Putamen (tissue), 1 donor: Measurements from ENCODE around the gene SDF2.
A peak's percentile ranks its signal among the peaks of the same experiment; 100 is the strongest.

ENCODE experiments used
- DNase-seq: peaks from one replicate; pipeline ENCODE4 v3.0.0-alpha.2; 2016; ENCODE audit warnings: low spot score

The SDF2 gene

DNA sequence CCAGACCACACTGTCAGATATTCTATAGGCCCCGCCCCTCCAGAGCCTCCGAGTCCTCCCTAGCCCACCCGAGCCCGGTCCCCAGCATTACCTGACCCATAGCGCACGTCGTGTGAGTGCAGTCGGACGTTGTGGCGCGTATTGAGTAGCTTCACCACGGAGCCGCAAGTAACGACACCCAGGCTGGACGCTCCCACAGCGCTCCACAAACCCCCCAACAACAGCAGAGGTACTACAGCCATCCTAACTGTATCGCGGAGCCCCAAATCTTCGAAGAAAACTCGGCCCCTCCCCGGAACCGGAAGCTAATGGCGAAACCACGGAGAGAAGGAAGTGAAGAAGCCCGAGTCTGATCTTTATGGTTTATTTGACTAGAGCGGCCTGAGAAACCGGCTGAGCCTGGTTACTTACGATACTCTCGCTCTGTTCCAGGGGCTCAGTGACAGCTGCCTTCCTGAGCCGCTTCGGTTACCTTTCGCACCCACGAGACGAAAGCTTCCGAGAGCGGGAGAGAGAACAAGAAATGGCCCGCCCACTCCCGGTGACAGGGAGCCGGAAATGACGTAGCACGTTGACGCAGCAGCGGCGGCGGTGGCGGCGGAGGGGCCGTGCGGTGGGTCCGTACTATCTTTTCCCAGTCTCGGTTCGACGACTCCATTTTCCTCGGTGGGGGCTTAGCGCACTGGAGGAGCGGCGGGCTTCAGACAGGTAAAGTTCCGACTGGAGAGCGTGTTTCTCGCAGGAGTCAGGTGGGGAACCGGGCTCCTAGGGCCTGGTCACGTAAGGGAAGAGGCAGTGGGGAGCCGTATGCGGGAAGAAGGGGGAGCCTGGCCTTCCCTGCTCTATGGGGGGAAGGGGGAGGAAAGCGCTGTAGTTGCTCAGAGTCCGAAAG is at the start of gene SDF2, which contains the start of gene SUPT6H:
SDF2 (minus strand) TSS at position 272 of the 892 bp plus-strand sequence; CDS start at position 242, 30 bp downstream.
SUPT6H (plus strand) TSS at position 571 of the 892 bp plus-strand sequence. CDS start 11,197 bp downstream, outside the sequence.
- DNase-seq = peak; percentile 93

DNA sequence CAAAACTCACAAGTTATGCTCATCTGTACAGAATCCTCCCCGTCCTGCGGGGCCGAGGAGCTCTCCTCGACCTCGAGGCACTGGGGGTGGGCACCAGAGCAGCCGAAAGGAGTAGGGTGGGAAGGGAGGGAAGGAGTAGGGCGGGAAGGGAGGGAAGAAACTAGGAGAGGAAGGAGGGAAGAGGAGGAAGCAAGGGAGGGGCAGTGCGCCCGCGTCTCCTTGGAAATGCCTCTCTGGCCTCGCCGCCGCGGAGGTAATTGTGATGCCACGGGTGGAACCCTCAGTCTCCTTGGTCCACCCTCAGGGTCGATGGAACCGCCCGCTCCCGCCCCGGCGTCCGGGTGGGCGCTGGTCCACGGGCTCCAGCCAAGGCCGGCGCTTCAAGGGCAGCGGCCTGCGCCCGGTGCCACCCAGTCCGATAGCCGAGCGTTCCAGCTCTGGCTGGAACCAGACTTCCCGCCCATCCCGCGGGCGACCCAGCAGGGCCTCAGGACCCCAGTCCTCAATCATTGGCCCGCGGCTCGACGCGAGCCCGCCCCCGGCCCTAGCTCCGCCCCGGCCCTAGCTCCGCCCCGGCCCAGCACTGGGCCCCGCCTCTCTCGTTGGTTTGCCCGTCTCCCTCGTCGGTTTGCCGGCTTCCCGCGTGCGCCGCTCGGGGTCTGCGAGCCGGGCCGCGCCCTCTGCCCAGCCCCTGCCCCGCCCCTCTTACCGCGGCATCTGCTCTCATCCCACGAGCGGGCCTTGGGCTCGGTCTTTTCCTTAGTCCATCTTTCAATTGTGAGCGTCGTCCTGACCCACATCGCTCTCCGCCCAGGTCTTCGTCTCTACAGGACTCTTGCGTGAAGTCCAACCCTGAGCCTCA is 49.4 kb upstream of the SDF2 start:
- DNase-seq = peak; percentile 79

DNA sequence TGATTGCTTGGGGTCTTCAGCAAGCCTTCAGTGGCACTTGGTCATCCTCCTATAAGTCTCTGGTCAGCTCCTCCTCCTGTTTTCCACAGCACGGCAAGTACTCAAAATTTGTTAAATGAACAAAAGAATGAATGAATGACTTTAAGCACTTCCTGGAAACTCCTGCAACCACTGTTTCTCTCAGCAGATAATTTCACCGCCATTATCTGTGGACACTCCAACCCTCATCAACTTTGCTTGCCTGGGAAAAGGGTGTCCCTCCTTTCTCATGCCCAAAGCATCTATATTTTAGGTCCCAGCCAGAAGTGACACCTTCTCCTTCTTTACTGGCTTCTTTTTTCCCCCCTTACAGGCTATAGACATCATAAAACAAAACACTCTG is 45.6 kb upstream of the SDF2 start:
- no peak for DNase-seq

DNA sequence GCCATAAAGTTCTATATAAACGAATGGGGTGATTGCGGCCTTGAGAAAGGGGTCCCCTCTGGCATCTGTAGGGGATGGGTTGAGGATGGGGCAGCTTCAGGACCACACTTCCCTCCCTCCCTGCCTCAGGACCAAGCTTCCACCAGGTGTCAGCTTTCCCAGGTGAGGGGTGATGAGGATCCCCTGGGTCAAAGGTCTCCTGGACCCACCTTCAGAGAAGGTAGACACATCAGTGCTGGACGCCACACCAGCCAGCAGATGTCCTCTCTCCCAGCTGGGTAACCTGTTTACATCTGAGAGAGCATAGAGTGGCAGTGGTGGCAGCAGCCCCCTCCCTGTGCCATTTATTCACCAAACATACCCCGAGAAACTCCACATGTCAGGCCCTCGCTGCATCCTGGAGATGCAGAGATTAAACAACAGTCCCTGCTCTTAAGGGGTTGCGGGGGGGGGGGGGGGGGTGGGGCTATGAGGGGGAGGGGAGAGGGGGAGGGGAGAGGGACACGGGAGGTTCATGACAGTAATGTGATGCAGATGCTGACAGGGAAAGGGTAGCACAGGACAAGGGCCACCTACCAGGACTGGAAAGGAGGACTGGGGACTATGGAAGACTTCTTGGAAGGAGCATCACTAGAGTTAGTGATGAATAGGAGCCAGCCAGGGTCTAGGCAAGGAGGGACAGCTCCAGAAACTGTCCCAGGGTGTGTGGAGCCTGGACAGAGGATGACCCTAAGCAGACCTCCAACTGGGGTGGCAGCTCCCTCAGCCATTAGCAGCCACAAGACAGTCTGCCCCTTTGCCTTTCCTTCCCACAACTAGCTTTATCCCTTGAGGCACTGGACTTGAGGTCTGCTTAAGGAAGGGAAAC is 45.0 kb upstream of the SDF2 start:
- no peak for DNase-seq

DNA sequence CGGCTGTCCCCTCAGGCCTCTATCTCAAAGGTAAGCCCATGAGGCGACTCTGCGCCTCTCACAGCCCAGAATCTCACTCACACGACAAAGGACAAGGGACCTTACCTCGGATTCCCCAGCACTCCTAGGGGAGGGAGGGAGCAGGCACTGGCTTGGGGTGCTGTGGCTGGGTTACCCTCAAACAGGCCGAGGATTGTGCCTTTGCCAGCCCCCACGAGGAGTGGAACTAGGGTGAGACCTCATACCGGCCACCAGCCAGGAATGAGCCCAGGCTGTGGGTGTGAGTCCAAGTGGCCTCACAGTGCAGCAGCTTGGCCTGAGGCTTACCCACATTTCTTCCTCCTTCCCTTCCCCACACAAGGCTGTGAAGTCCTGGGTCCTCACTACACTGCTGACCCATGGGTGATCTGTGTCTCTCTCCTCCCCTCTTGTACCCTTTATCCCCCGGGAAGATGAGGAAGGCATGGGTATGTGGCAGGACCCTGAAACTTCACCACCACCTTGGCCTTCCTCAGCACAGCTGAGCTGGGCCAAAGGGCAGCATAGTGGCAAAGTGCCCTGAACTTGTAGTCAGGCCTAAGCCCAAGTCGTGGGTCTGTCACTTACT is 44.1 kb upstream of the SDF2 start:
- DNase-seq = no peak

- no peak for DNase-seq
Measured at GRCh38 chr17:28705074-28705659, 43.5 kb upstream of the SDF2 start.

- DNase-seq = no peak
Measured at GRCh38 chr17:28704219-28704858, 42.6 kb upstream of the SDF2 start.

DNA sequence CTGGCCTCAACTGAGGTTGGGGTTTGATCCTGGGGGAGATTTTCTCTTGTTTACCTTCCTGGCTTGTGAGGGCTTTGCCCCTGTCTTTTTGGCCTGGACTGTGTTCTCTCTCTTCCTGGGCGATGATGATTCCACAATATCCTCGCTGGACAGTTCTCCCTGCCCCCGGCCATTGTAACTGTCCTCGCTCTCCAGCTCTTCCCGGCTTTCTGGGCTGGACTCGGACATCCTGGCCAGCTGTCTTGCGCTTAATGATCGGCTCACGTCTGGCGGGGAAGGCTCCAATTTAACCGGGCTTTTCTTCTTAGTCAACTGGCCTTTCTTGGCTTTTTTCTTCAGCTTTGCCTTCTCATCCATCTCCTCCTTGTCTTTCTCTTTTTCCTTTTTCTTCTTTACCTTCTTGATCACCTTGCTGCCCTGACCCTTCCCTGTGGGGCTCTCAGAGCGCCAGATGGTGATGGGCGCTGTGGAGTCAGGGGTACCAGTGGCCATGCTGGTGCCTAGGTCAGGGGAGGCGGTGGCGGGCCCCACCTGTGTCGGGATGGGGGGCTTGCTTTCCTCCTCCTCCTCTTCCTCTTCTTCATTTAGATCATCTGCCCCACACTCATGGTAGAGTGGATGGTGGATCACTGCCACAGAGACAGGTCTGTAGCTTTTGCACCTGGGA is 42.0 kb upstream of the SDF2 start:
- DNase-seq = no peak

DNA sequence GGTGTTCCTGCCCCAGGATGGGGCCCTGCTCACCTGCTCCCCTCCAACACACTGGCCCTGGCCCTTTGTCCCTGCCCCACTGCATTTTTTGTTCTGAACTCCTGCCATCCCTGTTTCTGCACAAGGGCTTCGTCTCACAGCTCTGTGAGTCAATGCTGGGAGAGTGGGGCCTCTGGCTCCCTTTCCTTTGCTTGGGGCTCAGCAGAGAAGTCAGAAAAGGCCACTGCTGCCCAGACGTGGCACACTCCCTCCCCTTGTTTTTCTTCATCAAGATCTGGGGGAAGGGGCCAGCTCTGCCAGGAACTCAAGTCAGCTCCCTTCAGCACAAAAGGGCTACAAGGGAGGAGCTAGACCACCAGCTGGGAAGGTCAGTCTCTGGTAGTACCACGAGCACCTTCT is 41.0 kb upstream of the SDF2 start:
- DNase-seq = no peak

GRCh38 chr17:28702026-28702751 is 40.5 kb upstream of the SDF2 start:
- peak; percentile 73 for DNase-seq

DNA sequence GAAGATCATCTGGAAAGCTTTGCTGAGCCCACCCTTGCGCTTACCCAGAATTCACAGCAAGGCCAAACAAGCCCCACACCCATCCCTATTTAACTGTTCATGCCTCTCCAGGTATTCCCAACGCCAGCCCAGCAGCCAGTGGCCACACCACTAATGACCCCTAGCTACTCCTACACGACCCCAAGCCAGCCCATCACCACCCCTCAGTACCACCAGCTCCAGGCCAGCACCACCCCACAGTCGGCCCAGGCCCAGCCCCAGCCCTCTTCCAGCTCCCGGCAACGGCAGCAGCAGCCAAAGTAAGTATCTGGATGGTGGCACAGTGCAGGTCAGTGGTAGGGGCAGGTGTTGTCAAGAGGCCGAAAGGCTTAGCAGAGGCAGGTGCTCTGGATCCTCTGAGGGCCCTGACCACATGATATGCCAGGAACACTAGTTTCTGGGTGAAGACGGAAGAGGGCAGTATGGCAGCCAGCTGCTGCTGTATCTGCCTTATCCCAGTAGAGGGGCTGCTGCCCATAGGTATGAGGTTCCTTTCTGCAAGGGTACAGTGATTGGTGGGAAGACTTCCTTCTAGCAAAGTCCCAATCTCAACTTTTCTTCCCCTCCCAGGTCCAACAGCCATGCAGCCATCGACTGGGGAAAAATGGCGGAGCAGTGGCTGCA is 39.3 kb upstream of the SDF2 start:
- no peak for DNase-seq

GRCh38 chr17:28700278-28700677 is 38.6 kb upstream of the SDF2 start:
- no peak for DNase-seq

- DNase-seq = no peak
Measured at GRCh38 chr17:28698253-28698941, 36.7 kb upstream of the SDF2 start.

DNA sequence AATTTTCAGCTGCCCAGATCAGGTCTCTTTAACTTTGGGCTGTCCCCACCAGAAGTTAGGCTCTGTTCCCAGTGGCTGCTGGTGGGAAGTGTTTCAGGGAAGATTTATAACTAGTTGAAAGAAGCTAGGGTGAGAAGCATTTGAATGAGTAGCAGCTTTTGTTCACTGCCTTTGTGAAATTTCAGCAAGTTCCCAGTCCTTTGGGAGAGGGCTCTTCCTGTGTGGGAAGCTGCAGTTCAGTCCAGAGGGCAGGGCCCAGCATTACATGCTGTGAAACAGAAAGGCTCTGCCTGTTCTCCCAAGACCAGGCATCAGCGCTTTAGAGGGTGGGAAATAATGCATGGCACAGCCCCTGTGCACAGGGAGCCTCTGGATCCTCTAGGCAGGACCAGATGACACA is 32.2 kb upstream of the SDF2 start:
- no peak for DNase-seq

DNA sequence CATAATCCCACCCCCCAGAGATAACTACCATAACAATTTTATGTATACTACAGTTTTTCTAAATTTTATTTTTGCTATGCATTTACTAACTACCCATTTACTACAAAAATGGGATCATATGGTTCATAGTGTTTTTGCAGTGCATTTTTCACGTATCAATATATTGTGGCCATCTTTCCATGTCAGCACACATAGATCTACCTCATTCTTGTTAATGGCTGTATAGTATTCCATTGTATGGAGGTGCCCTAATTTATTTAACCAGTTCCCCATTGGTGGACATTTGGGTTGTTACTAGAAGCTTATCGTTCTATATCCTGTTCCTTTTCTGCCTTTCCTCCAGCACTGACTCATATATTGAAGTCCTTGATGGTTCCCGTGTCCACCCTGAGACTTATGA is 27.3 kb upstream of the SDF2 start:
- DNase-seq = no peak

DNA sequence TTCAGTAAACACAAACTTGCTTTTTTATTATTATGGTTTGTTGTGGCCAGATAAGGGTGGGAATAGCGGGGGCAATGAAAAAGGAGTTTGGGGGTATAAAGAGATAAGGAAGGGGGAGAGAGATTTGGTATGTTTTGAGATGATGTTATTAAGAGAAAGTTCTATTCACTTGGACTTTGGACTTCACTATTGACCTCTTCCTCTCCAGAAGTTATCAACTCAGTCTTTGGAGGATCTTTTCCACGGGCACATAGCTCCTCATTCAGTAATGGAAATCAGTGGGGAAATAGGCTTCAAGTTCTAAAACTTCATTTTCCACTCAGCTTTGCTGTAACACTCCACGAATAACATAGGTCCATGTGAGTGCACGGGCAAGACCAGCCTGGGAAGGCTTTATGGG is 26.8 kb upstream of the SDF2 start:
- DNase-seq = no peak

- DNase-seq = no peak
Measured at GRCh38 chr17:28686296-28686695, 24.6 kb upstream of the SDF2 start.

- no peak for DNase-seq
Measured at GRCh38 chr17:28685366-28685765, 23.7 kb upstream of the SDF2 start.
